HL-60/S4 (cell line): Measurements from ENCODE around the gene NDUFB5.

Source experiments
- in situ Hi-C: fragments of 300-500 bp; cut with MboI; formaldehyde crosslinking; loops from 2 replicates; pipeline ENCODE4 v1.14.3; 2022; ENCODE audit warnings: low sequenced_read_pairs

Gene NDUFB5

GRCh38 chr3:179676081-179676480 lies 71.5 kb downstream of the NDUFB5 start:
- in situ Hi-C loops = no loop called here
